H9 (cell line): ENCODE results near the gene NCK1. TPM values are rescaled to one million over a fixed set of nuclear protein-coding genes. Genes with fewer than 3 reads are reported as not detected.

Experiments used
- DNase-seq: peaks from one replicate; pipeline ENCODE4 v3.0.0-alpha.2; 2017
- H2AFZ ChIP-seq: one replicate; pipeline ENCODE4 v1.6.1; 2013; ENCODE audit warnings: mild to moderate bottlenecking, low read length, control low read depth, moderate library complexity
- H2AK5ac ChIP-seq: 2 replicates; pipeline ENCODE4 v1.6.1; 2013; ENCODE audit warnings: low read length, control low read depth, mixed read lengths; ENCODE audit not compliant: insufficient read length
- H2BK120ac ChIP-seq: one replicate; pipeline ENCODE4 v1.6.1; 2013; ENCODE audit warnings: low read depth, mild to moderate bottlenecking, low read length, control low read depth, inconsistent platforms; ENCODE audit not compliant: poor library complexity, severe bottlenecking
- H2BK12ac ChIP-seq: 2 replicates; pipeline ENCODE4 v1.6.1; 2013; ENCODE audit warnings: low read length, control low read depth, mixed read lengths, low read depth; ENCODE audit not compliant: insufficient read length
- H2BK15ac ChIP-seq: 2 replicates; pipeline ENCODE4 v1.6.1; 2013; ENCODE audit warnings: low read depth, low read length, control low read depth
- H2BK20ac ChIP-seq: one replicate; pipeline ENCODE4 v1.6.1; 2013; ENCODE audit warnings: low read depth, mild to moderate bottlenecking, low read length, control low read depth, inconsistent platforms; ENCODE audit not compliant: poor library complexity, severe bottlenecking
- H2BK5ac ChIP-seq: 2 replicates; pipeline ENCODE4 v1.6.1; 2013; ENCODE audit warnings: low read length, control low read depth, mixed read lengths; ENCODE audit not compliant: insufficient read length
- H3K14ac ChIP-seq: 2 replicates; pipeline ENCODE4 v1.6.1; 2013; ENCODE audit warnings: low read length, control low read depth; ENCODE audit not compliant: insufficient read depth
- H3K18ac ChIP-seq: 2 replicates; pipeline ENCODE4 v1.6.1; 2013; ENCODE audit warnings: low read depth, mild to moderate bottlenecking, mixed read lengths, low read length, control low read depth; ENCODE audit not compliant: insufficient read length
- H3K23ac ChIP-seq: 2 replicates; pipeline ENCODE4 v1.6.1; 2013; ENCODE audit warnings: low read length, control low read depth, mixed read lengths, low read depth; ENCODE audit not compliant: insufficient read length
- H3K23me2 ChIP-seq: 2 replicates; pipeline ENCODE4 v1.6.1; 2013; ENCODE audit warnings: low read depth, mild to moderate bottlenecking, mixed read lengths, low read length, control low read depth; ENCODE audit not compliant: insufficient read length, poor library complexity, severe bottlenecking
- H3K27ac ChIP-seq: 2 replicates; pipeline ENCODE4 v1.5.1; 2013; ENCODE audit warnings: low read length, control low read depth, mixed read lengths, low read depth; ENCODE audit not compliant: insufficient read length
- H3K27me3 ChIP-seq: 2 replicates; pipeline ENCODE4 v1.6.1; 2013; ENCODE audit warnings: low read length, control low read depth, inconsistent platforms; ENCODE audit not compliant: insufficient read depth
- H3K4ac ChIP-seq: 2 replicates; pipeline ENCODE4 v1.6.1; 2013; ENCODE audit warnings: low read depth, mild to moderate bottlenecking, control low read depth, inconsistent platforms, low read length, moderate library complexity
- H3K4me1 ChIP-seq: 2 replicates; pipeline ENCODE4 v1.6.1; 2013; ENCODE audit warnings: low read length, control low read depth, inconsistent platforms; ENCODE audit not compliant: insufficient read depth
- H3K4me2 ChIP-seq: 2 replicates; pipeline ENCODE4 v1.6.1; 2013; ENCODE audit warnings: low read length, control low read depth, mixed read lengths; ENCODE audit not compliant: insufficient read length, insufficient read depth
- H3K56ac ChIP-seq: 2 replicates; pipeline ENCODE4 v1.6.1; 2013; ENCODE audit warnings: low read depth, mild to moderate bottlenecking, mixed read lengths, low read length, control low read depth; ENCODE audit not compliant: insufficient read length
- H3K79me1 ChIP-seq: 2 replicates; pipeline ENCODE4 v1.6.1; 2013; ENCODE audit warnings: low read depth, mild to moderate bottlenecking, moderate library complexity, low read length, control low read depth, inconsistent platforms; ENCODE audit not compliant: insufficient read depth, poor library complexity, severe bottlenecking
- H3K79me2 ChIP-seq: 2 replicates; pipeline ENCODE4 v1.6.1; 2013; ENCODE audit warnings: low read length, control low read depth, inconsistent platforms; ENCODE audit not compliant: insufficient read depth
- H3K9ac ChIP-seq: 2 replicates; pipeline ENCODE4 v1.6.1; 2013; ENCODE audit warnings: low read length, control low read depth, mixed read lengths; ENCODE audit not compliant: insufficient read length; ENCODE audit errors: extremely low read depth
- H3K9me3 ChIP-seq: one replicate; pipeline ENCODE4 v1.6.1; 2013; ENCODE audit warnings: low read depth, low read length, inconsistent platforms; ENCODE audit not compliant: control insufficient read depth
- H3T11ph ChIP-seq: one replicate; pipeline ENCODE4 v1.6.1; 2013; ENCODE audit warnings: mild to moderate bottlenecking, low read length, control low read depth, inconsistent platforms
- H4K20me1 ChIP-seq: one replicate; pipeline ENCODE4 v1.6.1; 2013; ENCODE audit not compliant: control insufficient read depth, insufficient read length, insufficient read depth
- H4K5ac ChIP-seq: 2 replicates; pipeline ENCODE4 v1.6.1; 2013; ENCODE audit warnings: low read depth, mild to moderate bottlenecking, mixed read lengths, low read length, control low read depth; ENCODE audit not compliant: insufficient read length
- H4K8ac ChIP-seq: replicated peaks from 2 replicates; pipeline ENCODE4 v1.6.1; 2013; ENCODE audit warnings: low read length, control low read depth, mixed read lengths, low read depth; ENCODE audit not compliant: insufficient read length
- H4K91ac ChIP-seq: 2 replicates; pipeline ENCODE4 v1.6.1; 2013; ENCODE audit warnings: low read depth, mild to moderate bottlenecking, moderate library complexity, mixed read lengths, low read length, control low read depth; ENCODE audit not compliant: insufficient read length
- H3K27ac Mint-ChIP-seq, 3 experiments: 2 replicates in 2 of 3; 3 replicates in 1 of 3; pipeline ENCODE4 v1.8.0; 2020 to 2021; ENCODE audit warnings: mixed read lengths in 3 of 3, mild to moderate bottlenecking in 1 of 3, moderate library complexity in 1 of 3
- H3K27me3 Mint-ChIP-seq: 2 replicates; pipeline ENCODE4 v1.8.0; 2021; ENCODE audit warnings: low read depth, mild to moderate bottlenecking, moderate library complexity, mixed read lengths
- H3K36me3 Mint-ChIP-seq, 3 experiments: 2 replicates in 2 of 3; 3 replicates in 1 of 3; pipeline ENCODE4 v1.8.0; 2020 to 2021; ENCODE audit warnings: low read depth in 3 of 3, mixed read lengths in 3 of 3; ENCODE audit not compliant: insufficient read depth in 1 of 3
- H3K4me1 Mint-ChIP-seq, 2 experiments: 2 replicates each; pipeline ENCODE4 v1.8.0; 2020; ENCODE audit warnings: mixed read lengths in 2 of 2
- H3K4me3 Mint-ChIP-seq, 2 experiments: 2 replicates in 1 of 2; 3 replicates in 1 of 2; pipeline ENCODE4 v1.8.0; 2020 to 2021; ENCODE audit warnings: mild to moderate bottlenecking in 2 of 2, mixed read lengths in 2 of 2, moderate library complexity in 1 of 2
- H3K9me3 Mint-ChIP-seq, 2 experiments: 2 replicates in 1 of 2; 3 replicates in 1 of 2; pipeline ENCODE4 v1.8.0; 2020; ENCODE audit warnings: mild to moderate bottlenecking in 2 of 2, mixed read lengths in 2 of 2, moderate library complexity in 1 of 2
- CTCF ChIP-seq: fragments of 200-600 bp; sonication (generic); conservative IDR thresholded peaks from 3 replicates; pipeline ENCODE4 v1.8.0; 2021; ENCODE audit warnings: antibody characterized with exemption, mild to moderate bottlenecking
- WGBS: extraction: QIAGEN DNeasy Blood & Tissue Kit; methylation state at CpG from one replicate; pipeline ENCODE4 v1.1.7; 2013; ENCODE audit warnings: missing lambda C conversion rate, low lambda C conversion rate, mixed read lengths; ENCODE audit not compliant: insufficient read length; ENCODE audit errors: extremely low coverage; 5-methylcytosine and 5-hydroxymethylcytosine counted together
- total RNA-seq: library from RNA; stranded (reverse); gene quantifications from 2 replicates; pipeline ENCODE4 v1.2.1, GENCODE V29; 2021

NCK1 gene
- total RNA-seq, 1 experiment from 2014 or later, result 26.4 TPM

- no peak overlapping the region for H2BK20ac ChIP-seq
- H3K23ac ChIP-seq, result no peak overlapping the region
- no peak for TF ChIP-seq CTCF
Measured at GRCh38 chr3:136995652-136996051, 133.6 kb downstream of the NCK1 start.

More at GRCh38 chr3:136995652-136996051, 133.6 kb downstream of the NCK1 start:
- no peaks in the 10 kb centered on the region for H3K4me1 Mint-ChIP-seq
- H3K23me2 ChIP-seq, result no peaks in the 10 kb centered on the region
- no peaks in the 10 kb centered on the region for H3K27me3 Mint-ChIP-seq
- H3K36me3 Mint-ChIP-seq, result no peaks in the 10 kb centered on the region
- WGBS, result no CpG with 5 or more reads among the region's 1 CpG
- no peaks in the 10 kb centered on the region for H3K27me3 ChIP-seq
- H2BK120ac ChIP-seq, result no peak overlapping the region
- no peak overlapping the region for H3K4me2 ChIP-seq
- DNase-seq, result no peak
- H3K79me1 ChIP-seq, result no peaks in the 10 kb centered on the region
- H4K5ac ChIP-seq, result no peak overlapping the region
- no peak overlapping the region for H3T11ph ChIP-seq
- H4K91ac ChIP-seq, result no peak overlapping the region
- H3K79me2 ChIP-seq, result no peaks in the 10 kb centered on the region
- no peaks in the 10 kb centered on the region for H3K9me3 ChIP-seq
- no peak overlapping the region for H2BK15ac ChIP-seq
- no peak overlapping the region for H3K14ac ChIP-seq
- no peak overlapping the region for H2AFZ ChIP-seq
- H4K20me1 ChIP-seq, result peaks cover 2% of the 10 kb centered on the region
- no peak overlapping the region for H3K56ac ChIP-seq
- no peak overlapping the region for H3K27ac ChIP-seq
- no peak overlapping the region for H2BK12ac ChIP-seq
- H4K8ac ChIP-seq, result no peak overlapping the region
- H3K27ac Mint-ChIP-seq, result no peak overlapping the region
- H3K18ac ChIP-seq, result no peak overlapping the region
- H3K9me3 Mint-ChIP-seq, result no peaks in the 10 kb centered on the region
- H3K9ac ChIP-seq, result no peak overlapping the region
- H2AK5ac ChIP-seq, result no peak overlapping the region
- no peak overlapping the region for H2BK5ac ChIP-seq
- no peaks in the 10 kb centered on the region for H3K4me1 ChIP-seq
- H3K4ac ChIP-seq, result no peak overlapping the region
- no peak overlapping the region for H3K4me3 Mint-ChIP-seq

Other genes with a start within 250 kb of the NCK1 start
- 31.2 and 34.6 TPM in 2 replicates for gene STAG1, start 109.8 kb upstream of the NCK1 start, total RNA-seq
- gene SLC35G2, start 43.1 kb upstream of the NCK1 start, total RNA-seq, result 5.4 and 6.6 TPM in 2 replicates
- gene IL20RB, start 95.8 kb downstream of the NCK1 start, total RNA-seq, result 1.5 TPM in 2 replicates